Measurements from ENCODE around the gene MAPK10.
"Not testable (repeated sequence)": the region's sequence is repeated elsewhere in the genome, so short reads cannot be mapped to it uniquely, and the experiment has no call there.

MAPK10 gene

GRCh38 chr4:85967872-85968271 lies 392.0 kb downstream of the MAPK10 start:
- H3K9ac ChIP-seq (ENCODE audit: insufficient read length) = no peak overlapping the region
- H3K9me3 ChIP-seq (ENCODE audit: low read depth, low read length) = no peaks in the 10 kb centered on the region
- no peak for TF ChIP-seq POLR2AphosphoS5 (IDR thresholded peaks at IDR 0.05; ENCODE audit: borderline replicate concordance, low read depth, low read length)
- no peak for TF ChIP-seq EZH2 (IDR thresholded peaks at IDR 0.05)
- no peak for TF ChIP-seq FOXP2 (optimal IDR thresholded peaks at IDR 0.05; ENCODE audit: control extremely low read depth, extremely low read length, insufficient read depth)
- no peak overlapping the region for H3K4me3 ChIP-seq
- no peak overlapping the region for H3K27ac ChIP-seq
- no peaks in the 10 kb centered on the region for H3K36me3 ChIP-seq (ENCODE audit: insufficient read depth, low read length)
- DNase-seq (ENCODE audit: low read depth, low spot score) = no peak

- no peak overlapping the region for H3K9ac ChIP-seq (ENCODE audit: insufficient read length)
- H3K4me3 ChIP-seq = no peak overlapping the region
- no peak for TF ChIP-seq EZH2 (IDR thresholded peaks at IDR 0.05)
- TF ChIP-seq FOXP2 (optimal IDR thresholded peaks at IDR 0.05; ENCODE audit: control extremely low read depth, extremely low read length, insufficient read depth) = no peak
- no peak for TF ChIP-seq POLR2AphosphoS5 (IDR thresholded peaks at IDR 0.05; ENCODE audit: borderline replicate concordance, low read depth, low read length)
- no peak for DNase-seq (ENCODE audit: low read depth, low spot score)
- no peaks in the 10 kb centered on the region for H3K36me3 ChIP-seq (ENCODE audit: insufficient read depth, low read length)
- no peaks in the 10 kb centered on the region for H3K9me3 ChIP-seq (ENCODE audit: low read depth, low read length)
- no peak overlapping the region for H3K27ac ChIP-seq
Measured at GRCh38 chr4:85966373-85966772, 393.5 kb downstream of the MAPK10 start.

- Histone ChIP-seq H3K27ac (no peak overlapping the region), H3K9me3 (ENCODE audit: low read depth, low read length) (no peaks in the 10 kb centered on the region), H3K9ac (ENCODE audit: insufficient read length) (no peak overlapping the region), H3K36me3 (ENCODE audit: insufficient read depth, low read length) (no peaks in the 10 kb centered on the region), H3K4me3 (no peak overlapping the region)
- TF ChIP-seq FOXP2 (optimal IDR thresholded peaks at IDR 0.05; ENCODE audit: control extremely low read depth, extremely low read length, insufficient read depth) (no peak), EZH2 (IDR thresholded peaks at IDR 0.05) (no peak), POLR2AphosphoS5 (IDR thresholded peaks at IDR 0.05; ENCODE audit: borderline replicate concordance, low read depth, low read length) (no peak)
- no peak for DNase-seq (ENCODE audit: low read depth, low spot score)
Measured at GRCh38 chr4:85965529-85965928, 394.3 kb downstream of the MAPK10 start.

- not testable (repeated sequence) for DNase-seq (ENCODE audit: low read depth, low spot score); H3K9ac ChIP-seq (ENCODE audit: insufficient read length); H3K27ac ChIP-seq; H3K36me3 ChIP-seq (ENCODE audit: insufficient read depth, low read length); H3K9me3 ChIP-seq (ENCODE audit: low read depth, low read length); H3K4me3 ChIP-seq
Measured at GRCh38 chr4:85965017-85965416, 394.8 kb downstream of the MAPK10 start.

GRCh38 chr4:85964298-85964697 lies 395.6 kb downstream of the MAPK10 start:
- Histone ChIP-seq H3K36me3 (ENCODE audit: insufficient read depth, low read length) (no peaks in the 10 kb centered on the region), H3K9ac (ENCODE audit: insufficient read length) (no peak overlapping the region), H3K27ac (no peak overlapping the region), H3K4me3 (no peak overlapping the region), H3K9me3 (ENCODE audit: low read depth, low read length) (no peaks in the 10 kb centered on the region)
- no peak for DNase-seq (ENCODE audit: low read depth, low spot score)
- TF ChIP-seq FOXP2 (optimal IDR thresholded peaks at IDR 0.05; ENCODE audit: control extremely low read depth, extremely low read length, insufficient read depth) = no peak

GRCh38 chr4:85963231-85963630 lies 396.6 kb downstream of the MAPK10 start:
- Histone ChIP-seq H3K9me3 (ENCODE audit: low read depth, low read length) (no peaks in the 10 kb centered on the region), H3K9ac (ENCODE audit: insufficient read length) (no peak overlapping the region), H3K4me3 (no peak overlapping the region), H3K36me3 (ENCODE audit: insufficient read depth, low read length) (no peaks in the 10 kb centered on the region), H3K27ac (no peak overlapping the region)
- DNase-seq (ENCODE audit: low read depth, low spot score) = no peak
- TF ChIP-seq POLR2AphosphoS5 (IDR thresholded peaks at IDR 0.05; ENCODE audit: borderline replicate concordance, low read depth, low read length) = no peak
- no peak for TF ChIP-seq EZH2 (IDR thresholded peaks at IDR 0.05)
- TF ChIP-seq FOXP2 (optimal IDR thresholded peaks at IDR 0.05; ENCODE audit: control extremely low read depth, extremely low read length, insufficient read depth) = no peak

- TF ChIP-seq POLR2AphosphoS5 (IDR thresholded peaks at IDR 0.05; ENCODE audit: borderline replicate concordance, low read depth, low read length) (no peak), FOXP2 (optimal IDR thresholded peaks at IDR 0.05; ENCODE audit: control extremely low read depth, extremely low read length, insufficient read depth) (no peak)
- no peak overlapping the region for H3K27ac ChIP-seq
- H3K4me3 ChIP-seq = no peak overlapping the region
- H3K9me3 ChIP-seq (ENCODE audit: low read depth, low read length) = no peaks in the 10 kb centered on the region
- H3K9ac ChIP-seq (ENCODE audit: insufficient read length) = no peak overlapping the region
- H3K36me3 ChIP-seq (ENCODE audit: insufficient read depth, low read length) = no peaks in the 10 kb centered on the region
- DNase-seq (ENCODE audit: low read depth, low spot score) = no peak
Measured at GRCh38 chr4:85961887-85962286, 398.0 kb downstream of the MAPK10 start.

- no peak overlapping the region for H3K27ac ChIP-seq
- H3K36me3 ChIP-seq (ENCODE audit: insufficient read depth, low read length) = no peaks in the 10 kb centered on the region
- DNase-seq (ENCODE audit: low read depth, low spot score) = no peak
- TF ChIP-seq EZH2 (IDR thresholded peaks at IDR 0.05) (no peak), FOXP2 (optimal IDR thresholded peaks at IDR 0.05; ENCODE audit: control extremely low read depth, extremely low read length, insufficient read depth) (no peak), POLR2AphosphoS5 (IDR thresholded peaks at IDR 0.05; ENCODE audit: borderline replicate concordance, low read depth, low read length) (no peak)
- no peak overlapping the region for H3K9ac ChIP-seq (ENCODE audit: insufficient read length)
- no peaks in the 10 kb centered on the region for H3K9me3 ChIP-seq (ENCODE audit: low read depth, low read length)
- H3K4me3 ChIP-seq = no peak overlapping the region
Measured at GRCh38 chr4:85956293-85956945, 403.4 kb downstream of the MAPK10 start.

GRCh38 chr4:85955620-85956292 lies 404.1 kb downstream of the MAPK10 start:
- no peak overlapping the region for H3K9ac ChIP-seq (ENCODE audit: insufficient read length)
- H3K36me3 ChIP-seq (ENCODE audit: insufficient read depth, low read length) = no peaks in the 10 kb centered on the region
- peak; percentile 50 for DNase-seq (ENCODE audit: low read depth, low spot score)
- H3K9me3 ChIP-seq (ENCODE audit: low read depth, low read length) = no peaks in the 10 kb centered on the region
- TF ChIP-seq EZH2 (IDR thresholded peaks at IDR 0.05) (no peak), FOXP2 (optimal IDR thresholded peaks at IDR 0.05; ENCODE audit: control extremely low read depth, extremely low read length, insufficient read depth) (no peak), POLR2AphosphoS5 (IDR thresholded peaks at IDR 0.05; ENCODE audit: borderline replicate concordance, low read depth, low read length) (no peak)
- no peak overlapping the region for H3K4me3 ChIP-seq
- no peak overlapping the region for H3K27ac ChIP-seq

All from SK-N-MC (cell line).